ENCODE results near the gene GUCD1.
A peak's percentile ranks its signal among the peaks of the same experiment; 100 is the strongest.
"Not testable (repeated sequence)": the region's sequence is repeated elsewhere in the genome, so short reads cannot be mapped to it uniquely, and the experiment has no call there.

GUCD1 gene

DNA sequence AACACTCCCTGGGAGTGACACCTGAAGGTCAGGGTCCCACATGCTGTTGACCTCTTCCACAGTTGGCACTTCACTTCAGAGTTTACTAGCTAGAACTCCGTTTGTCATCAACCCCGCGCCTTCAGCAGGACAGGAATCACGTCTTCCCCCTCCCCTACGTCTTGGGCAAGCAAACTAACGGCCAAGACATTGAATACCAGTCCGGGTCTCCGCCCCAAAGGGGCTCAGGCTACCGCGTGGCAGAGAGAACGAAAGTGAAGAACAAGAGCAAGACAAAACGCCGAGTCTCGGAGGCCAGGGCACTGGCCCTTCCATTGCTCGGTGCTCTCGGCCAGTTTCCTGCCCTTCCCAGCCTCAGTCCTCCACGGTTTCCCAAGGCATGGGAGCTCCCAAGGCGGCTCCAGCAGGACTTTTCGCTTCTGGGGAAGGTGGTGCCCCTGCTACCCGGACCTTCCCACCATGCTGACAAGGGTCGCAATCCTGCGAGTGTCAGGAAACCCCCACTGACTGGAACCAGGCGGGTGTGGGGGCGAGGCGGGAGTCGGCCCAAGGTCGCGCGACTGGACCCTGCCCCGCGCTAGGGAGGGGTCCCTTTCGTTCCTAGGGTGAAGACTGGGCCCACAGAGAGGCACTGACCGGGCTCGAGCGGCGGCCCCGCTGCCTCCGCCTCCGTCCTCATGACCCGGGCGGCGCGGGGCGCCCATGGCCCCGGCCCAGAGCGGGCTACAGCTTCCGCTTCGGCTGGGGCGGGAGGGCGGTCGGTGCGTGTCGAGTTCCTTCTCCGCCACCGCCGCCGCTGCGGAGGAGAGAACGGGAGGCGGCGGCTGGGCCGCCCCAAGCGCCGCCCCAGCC, at the start of gene GUCD1:
Gene GUCD1 (minus strand): TSS at position 826 of the 852 bp plus-strand sequence. CDS start 147 bp downstream, at position 679.
- peak within 1 kb of the TSS; percentile 99 for H3K4me3 ChIP-seq (ENCODE audit: low read length)
- DNase-seq (ENCODE audit: low read depth) = peak; percentile 37
- no peak for TF ChIP-seq CTCF (conservative IDR thresholded peaks at IDR 0.05; ENCODE audit: low read length)

GRCh38 chr22:24603770-24604629, 49.1 kb upstream of the GUCD1 start:
- H3K4me3 ChIP-seq (ENCODE audit: low read length); DNase-seq (ENCODE audit: low read depth): not testable (repeated sequence)

DNA sequence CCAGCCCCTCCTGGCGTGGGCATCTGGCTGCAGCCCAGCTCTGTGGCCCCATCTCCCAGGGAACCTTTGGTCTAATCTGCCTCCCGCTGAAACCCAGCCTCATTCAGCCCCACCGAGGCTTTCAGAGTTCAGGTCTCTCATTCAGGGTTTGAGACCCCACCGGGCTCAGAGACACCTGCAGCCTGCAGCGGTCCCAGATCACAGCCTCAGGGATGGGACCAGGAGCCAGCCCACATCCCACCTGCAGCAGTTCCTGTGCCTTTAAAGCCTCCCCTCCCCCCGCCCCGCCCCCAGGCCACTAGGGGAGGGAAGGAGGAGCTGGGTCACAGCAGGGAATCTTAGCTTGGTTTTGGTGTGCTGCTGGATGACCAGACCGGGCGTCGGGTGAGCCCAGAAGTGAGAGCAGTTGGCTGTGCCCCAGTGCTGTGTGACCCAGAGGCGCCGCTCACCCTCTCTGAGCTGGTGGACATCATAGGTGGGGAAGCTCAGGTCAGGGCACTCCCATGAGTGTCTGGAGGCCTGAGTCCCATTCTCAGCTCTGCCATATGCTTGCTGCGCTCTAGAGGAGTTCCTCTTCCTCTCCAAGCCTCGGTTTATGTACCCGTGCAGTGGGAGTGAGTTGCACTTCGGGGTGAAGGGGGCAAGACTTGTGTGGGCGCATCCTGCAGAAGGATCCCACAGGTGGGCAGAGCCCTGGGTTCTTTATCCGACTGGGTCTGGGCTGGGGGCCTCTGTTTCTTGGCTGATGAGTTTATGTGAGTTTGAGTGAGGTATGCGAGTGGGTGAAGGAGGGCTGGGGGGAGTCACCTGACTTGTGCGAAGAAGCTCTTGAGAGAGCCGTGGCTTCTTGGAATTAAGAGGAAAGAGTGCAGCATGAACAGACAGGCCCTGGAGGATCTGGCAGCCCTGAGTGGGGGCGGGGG, 48.2 kb upstream of the GUCD1 start, which contains the start of gene GGT1:
Gene GGT1 (plus strand): TSS at position 347 of the 923 bp plus-strand sequence. CDS start 7,889 bp downstream, outside the sequence.
- H3K4me3 ChIP-seq (ENCODE audit: low read length); DNase-seq (ENCODE audit: low read depth): not testable (repeated sequence)

DNA sequence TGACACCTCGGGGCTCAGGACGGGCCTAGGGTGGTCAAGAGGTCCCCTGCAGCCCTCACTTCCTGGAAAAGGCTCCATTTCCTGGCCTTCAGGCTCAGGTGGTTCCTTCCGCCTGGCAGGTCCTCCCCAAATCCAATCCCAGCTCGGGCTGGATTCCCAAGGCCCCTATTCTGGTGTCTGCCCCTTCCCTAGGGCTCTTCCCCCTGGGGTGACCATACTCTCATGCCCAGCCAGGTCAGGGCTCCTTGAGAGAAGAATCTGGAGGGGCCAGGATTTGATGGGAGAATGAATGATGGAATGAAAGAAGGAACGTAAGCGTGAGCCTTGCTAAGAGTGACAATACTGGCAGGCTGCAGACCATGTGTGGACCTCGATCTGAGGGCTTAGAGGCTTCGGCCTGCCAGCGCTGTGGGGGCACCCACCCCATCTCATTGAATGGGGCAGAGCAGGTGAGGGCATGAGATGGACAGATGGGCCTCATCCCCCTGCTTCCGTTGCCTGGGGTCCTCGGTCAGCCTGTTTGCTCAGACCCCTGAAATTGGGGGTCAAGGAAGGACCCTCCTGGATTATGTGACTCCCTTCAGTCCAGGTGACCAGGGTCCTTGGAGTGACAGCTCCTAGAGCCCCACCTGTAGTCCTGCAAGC, 47.3 kb upstream of the GUCD1 start:
- not testable (repeated sequence) for H3K4me3 ChIP-seq (ENCODE audit: low read length); DNase-seq (ENCODE audit: low read depth)

DNA sequence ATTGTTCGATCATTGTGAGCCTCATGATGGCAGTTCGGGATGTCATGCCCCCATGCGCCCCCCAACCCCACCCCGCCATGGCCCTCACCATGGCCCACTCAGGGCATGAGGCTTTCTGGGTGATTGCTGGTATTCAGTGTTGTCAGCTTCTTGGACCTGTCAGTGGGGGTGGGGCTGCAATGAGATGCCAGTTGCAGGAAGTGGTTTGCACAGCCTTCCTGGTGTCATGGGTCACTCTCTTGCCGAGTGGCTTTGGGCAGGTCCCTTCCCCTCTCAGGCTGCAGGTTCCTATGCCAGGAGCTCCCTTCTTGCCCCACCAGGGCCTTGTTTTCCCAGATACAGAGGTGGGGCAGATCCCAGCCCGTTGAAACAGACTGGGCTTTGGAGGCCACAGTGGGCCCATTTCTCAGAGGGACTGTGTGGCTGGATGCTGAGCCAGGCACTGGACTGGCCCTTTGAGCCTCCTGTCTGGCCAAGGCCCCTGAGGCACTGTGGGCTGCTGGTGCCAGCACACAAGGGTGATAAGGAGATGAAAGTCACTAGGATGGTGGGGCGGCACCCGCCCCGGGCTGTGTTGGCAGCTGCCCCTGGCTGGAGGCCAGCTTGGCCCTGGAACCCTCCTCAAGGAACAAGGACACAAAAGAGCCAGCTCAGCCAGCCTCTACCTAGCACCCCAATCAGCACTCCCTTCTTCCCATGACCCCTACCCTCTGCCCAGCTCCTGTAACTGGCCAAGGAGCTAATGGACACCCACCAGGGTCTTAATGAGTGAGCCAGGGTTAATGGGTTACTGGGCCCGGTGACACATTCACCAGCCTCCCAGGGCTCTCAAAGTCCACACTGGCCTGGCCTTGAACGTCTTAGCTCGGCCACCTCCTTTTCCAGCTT, 46.5 kb upstream of the GUCD1 start:
- H3K4me3 ChIP-seq (ENCODE audit: low read length) = no peak overlapping the region
- TF ChIP-seq CTCF (conservative IDR thresholded peaks at IDR 0.05; ENCODE audit: low read length) = no peak
- DNase-seq (ENCODE audit: low read depth) = no peak

DNA sequence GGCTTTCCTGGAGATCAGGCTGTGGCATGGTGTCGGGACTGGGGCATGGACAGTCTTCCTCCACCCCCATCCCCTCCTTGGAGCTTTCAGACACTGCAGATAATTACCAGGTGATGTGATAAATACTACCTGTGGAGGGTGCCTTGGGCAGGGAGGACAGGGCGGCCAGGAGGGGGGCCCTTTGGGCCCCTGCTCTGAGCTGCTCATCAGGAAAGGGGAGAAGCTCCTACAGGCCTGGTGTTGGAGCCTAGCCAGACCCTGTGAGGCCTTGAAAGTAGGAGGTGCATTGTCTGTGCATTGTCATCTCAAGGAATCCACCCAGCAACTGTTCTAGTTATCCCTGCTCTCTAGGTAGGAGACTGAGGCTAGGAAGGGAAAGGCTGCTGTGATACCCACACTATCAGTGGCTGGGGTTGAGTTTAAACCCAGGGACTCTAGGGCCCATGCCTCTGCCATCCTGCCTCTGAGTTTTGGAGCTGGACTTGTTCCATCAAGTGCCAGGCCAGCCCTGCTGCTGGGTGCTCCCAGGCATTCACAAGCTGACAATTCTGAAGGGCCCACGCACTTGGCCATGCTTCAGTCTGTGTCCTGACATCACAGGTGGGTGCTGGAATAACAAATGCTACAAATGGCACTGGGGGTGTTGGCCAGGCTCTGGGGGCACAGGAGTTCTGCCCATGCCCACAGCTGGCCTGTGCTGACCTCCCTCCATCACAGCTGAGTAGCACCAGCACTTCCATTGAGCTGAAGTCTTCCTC, 45.2 kb upstream of the GUCD1 start:
- DNase-seq (ENCODE audit: low read depth); H3K4me3 ChIP-seq (ENCODE audit: low read length): not testable (repeated sequence)

DNA sequence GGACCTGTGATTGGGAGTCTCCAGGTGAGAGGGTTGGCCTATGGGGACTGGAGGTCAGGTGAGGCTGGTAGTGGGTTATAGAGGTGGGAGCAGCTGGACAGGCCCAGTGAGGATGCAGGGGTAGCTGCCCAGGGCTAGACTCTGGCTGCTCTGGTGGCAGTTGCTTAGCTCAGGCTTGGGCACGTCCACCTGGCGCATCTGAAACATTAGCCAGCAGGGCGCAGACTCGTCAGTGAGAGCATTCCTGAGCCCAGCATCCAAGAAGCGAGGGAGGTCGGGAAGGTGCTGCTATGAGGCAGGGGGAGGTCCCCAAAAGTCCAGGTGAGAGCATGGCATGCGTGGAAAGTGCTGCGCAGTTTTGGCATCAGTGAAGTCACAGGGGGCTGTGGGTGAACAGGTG, 44.6 kb upstream of the GUCD1 start:
- no peak for DNase-seq (ENCODE audit: low read depth)
- H3K4me3 ChIP-seq (ENCODE audit: low read length) = no peak overlapping the region
- no peak for TF ChIP-seq CTCF (conservative IDR thresholded peaks at IDR 0.05; ENCODE audit: low read length)

- not testable (repeated sequence) for DNase-seq (ENCODE audit: low read depth); H3K4me3 ChIP-seq (ENCODE audit: low read length)
Observed at GRCh38 chr22:24597076-24597475, 42.1 kb upstream of the GUCD1 start.
